C1 segment of cervical spinal cord (tissue), 14 donors: ENCODE results near the gene KCNQ5.

Experiments used
- DNase-seq, 14 donors: peaks; one replicate each; lab custom pipeline; 2025; lab: John Stamatoyannopoulos, UW

KCNQ5 gene

GRCh38 chr6:72675396-72675795, 53.5 kb downstream of the KCNQ5 start:
- DNase-seq: no peak

GRCh38 chr6:72676995-72677394, 55.1 kb downstream of the KCNQ5 start:
- no peak for DNase-seq

- DNase-seq: no peak
Observed at GRCh38 chr6:72677740-72678139, 55.9 kb downstream of the KCNQ5 start.

- no peak for DNase-seq
Observed at GRCh38 chr6:72683797-72684196, 61.9 kb downstream of the KCNQ5 start.

- DNase-seq: no peak
Observed at GRCh38 chr6:72689107-72689954, 67.5 kb downstream of the KCNQ5 start.

- no peak for DNase-seq
Observed at GRCh38 chr6:72691249-72691648, 69.4 kb downstream of the KCNQ5 start.

GRCh38 chr6:72696055-72696454, 74.2 kb downstream of the KCNQ5 start:
- DNase-seq: no peak

GRCh38 chr6:72699159-72699558, 77.3 kb downstream of the KCNQ5 start:
- DNase-seq: no peak

GRCh38 chr6:72702421-72702820, 80.6 kb downstream of the KCNQ5 start:
- DNase-seq: no peak

- no peak for DNase-seq
Observed at GRCh38 chr6:72703093-72703492, 81.2 kb downstream of the KCNQ5 start.

- no peak for DNase-seq
Observed at GRCh38 chr6:72704979-72705378, 83.1 kb downstream of the KCNQ5 start.

GRCh38 chr6:72709431-72709830, 87.6 kb downstream of the KCNQ5 start:
- no peak for DNase-seq

GRCh38 chr6:72711731-72712130, 89.9 kb downstream of the KCNQ5 start:
- DNase-seq: no peak

GRCh38 chr6:72712910-72713309, 91.0 kb downstream of the KCNQ5 start:
- no peak for DNase-seq

- DNase-seq: no peak
Observed at GRCh38 chr6:72715119-72715518, 93.3 kb downstream of the KCNQ5 start.

- DNase-seq: no peak
Observed at GRCh38 chr6:72716916-72717315, 95.1 kb downstream of the KCNQ5 start.

GRCh38 chr6:72720464-72720863, 98.6 kb downstream of the KCNQ5 start:
- DNase-seq: no peak

- DNase-seq: no peak
Observed at GRCh38 chr6:72721346-72721745, 99.5 kb downstream of the KCNQ5 start.

GRCh38 chr6:72724545-72724944, 102.7 kb downstream of the KCNQ5 start:
- no peak for DNase-seq

GRCh38 chr6:72728706-72729343, 107.0 kb downstream of the KCNQ5 start:
- DNase-seq: no peak

- no peak for DNase-seq
Observed at GRCh38 chr6:72733045-72733444, 111.2 kb downstream of the KCNQ5 start.

GRCh38 chr6:72738091-72738490, 116.2 kb downstream of the KCNQ5 start:
- DNase-seq: no peak

GRCh38 chr6:72739368-72739779, 117.5 kb downstream of the KCNQ5 start:
- no peak for DNase-seq
